SK-N-SH (cell line): ENCODE data around the gene MOV10L1. TPM values are rescaled to one million over a fixed set of nuclear protein-coding genes. Genes with fewer than 3 reads are reported as not detected.

ENCODE experiments used
- CTCF ChIA-PET: fragments of 300-600, 350-600 bp; formaldehyde crosslinking; extraction: SDS; loops from one replicate; lab custom pipeline; 2021; lab: Yijun Ruan, JAX
- POLR2A ChIA-PET: fragments of 350-600 bp; sonication (Branson Sonifier 250); formaldehyde crosslinking; extraction: SDS; loops from one replicate; lab custom pipeline; 2020; ENCODE audit warnings: antibody characterized with exemption, inconsistent platforms; lab: Yijun Ruan, JAX
- DNase-seq: peaks from one replicate; pipeline ENCODE4 v3.0.0; 2012
- H2AFZ ChIP-seq: fragments of 200-600 bp; sonication (generic); 2 replicates; pipeline ENCODE4 v1.8.1; 2016; ENCODE audit warnings: antibody characterized with exemption, mild to moderate bottlenecking, low read depth
- H3F3A ChIP-seq: fragments of 200-600 bp; sonication (generic); replicated peaks from 2 replicates; pipeline ENCODE3; 2016; ENCODE audit warnings: antibody characterized with exemption, mild to moderate bottlenecking; ENCODE audit not compliant: insufficient read depth
- H3K27ac ChIP-seq, 2 experiments: fragments of 200-500 bp in 1 of 2; fragments of 200-600 bp in 1 of 2; sonication (Bioruptor generic) in 1 of 2; sonication (generic), shearing (Covaris generic) in 1 of 2; 2 replicates each; pipeline versions ENCODE4 v1.5.1 to v1.6.1; 2014 to 2016; ENCODE audit warnings: low read depth in 2 of 2, inconsistent platforms in 1 of 2, low read length in 1 of 2, mild to moderate bottlenecking in 1 of 2, mixed read lengths in 1 of 2
- H3K27me3 ChIP-seq: fragments of 200-600 bp; sonication (generic), shearing (Covaris generic); 2 replicates; pipeline ENCODE4 v1.6.1; 2016; ENCODE audit warnings: mixed run types; ENCODE audit not compliant: insufficient read depth
- H3K36me3 ChIP-seq, 2 experiments: fragments of 200-500 bp in 1 of 2; fragments of 200-600 bp in 1 of 2; sonication (Bioruptor generic) in 1 of 2; sonication (generic) in 1 of 2; replicated peaks in 1 of 2; 2 replicates each; pipeline versions ENCODE3 to v1.5.1; 2014 to 2016; ENCODE audit warnings: low read length in 1 of 2, mild to moderate bottlenecking in 1 of 2; ENCODE audit not compliant: insufficient read depth in 2 of 2, control insufficient read depth in 1 of 2
- H3K4me1 ChIP-seq, 2 experiments: fragments of 200-500 bp in 1 of 2; fragments of 200-600 bp in 1 of 2; sonication (Bioruptor generic) in 1 of 2; sonication (generic), shearing (Covaris generic) in 1 of 2; 2 replicates each; pipeline versions ENCODE4 v1.5.1 to v1.6.1; 2014 to 2016; ENCODE audit warnings: low read depth in 1 of 2, low read length in 1 of 2, mixed run types in 1 of 2; ENCODE audit not compliant: insufficient read depth in 2 of 2, control insufficient read depth in 1 of 2
- H3K4me2 ChIP-seq: fragments of 200-600 bp; sonication (generic), shearing (Covaris generic); 2 replicates; pipeline ENCODE4 v1.6.1; 2017; ENCODE audit warnings: mixed run types
- H3K4me3 ChIP-seq, 2 experiments: fragments of 200-500 bp in 1 of 2; fragments of 200-600 bp in 1 of 2; sonication (Bioruptor generic) in 1 of 2; sonication (generic), shearing (Covaris generic) in 1 of 2; 2 replicates each; pipeline versions ENCODE4 v1.5.1 to v1.8.1; 2014 to 2016; ENCODE audit warnings: low read depth in 2 of 2, inconsistent platforms in 1 of 2, low read length in 1 of 2, mild to moderate bottlenecking in 1 of 2, mixed read lengths in 1 of 2, moderate library complexity in 1 of 2
- H3K79me2 ChIP-seq: fragments of 200-600 bp; sonication (generic); 2 replicates; pipeline ENCODE4 v1.8.1; 2017; ENCODE audit warnings: mild to moderate bottlenecking; ENCODE audit not compliant: insufficient read depth
- H3K9ac ChIP-seq: fragments of 200-600 bp; sonication (generic); 2 replicates; pipeline ENCODE4 v1.6.1; 2017; ENCODE audit warnings: mixed run types
- H3K9me2 ChIP-seq: fragments of 200-600 bp; sonication (generic); 2 replicates; pipeline ENCODE4 v1.6.1; 2017; ENCODE audit warnings: mixed run types
- H3K9me3 ChIP-seq: fragments of 200-600 bp; sonication (generic); 2 replicates; pipeline ENCODE4 v1.6.1; 2017; ENCODE audit warnings: mixed run types, mild to moderate bottlenecking, moderate library complexity
- H4K20me1 ChIP-seq: fragments of 200-600 bp; sonication (generic); 2 replicates; pipeline ENCODE4 v1.6.1; 2017; ENCODE audit warnings: mild to moderate bottlenecking, mixed run types; ENCODE audit not compliant: insufficient read depth
- ELF1 ChIP-seq: IDR thresholded peaks from 2 replicates; pipeline ENCODE4 v1.4.0; 2012
- JUND ChIP-seq: IDR thresholded peaks from 2 replicates; pipeline ENCODE4 v1.4.0; 2012
- MXI1 ChIP-seq: IDR thresholded peaks from 2 replicates; pipeline ENCODE4 v1.6.1; 2012; ENCODE audit warnings: mild to moderate bottlenecking, low read depth, low read length, improper control_type of control experiment
- PBX3 ChIP-seq: IDR thresholded peaks from 2 replicates; pipeline ENCODE4; 2012
- POLR2AphosphoS5 ChIP-seq: IDR thresholded peaks from 2 replicates; pipeline ENCODE4 v1.6.1; 2012; ENCODE audit warnings: low read depth, low read length
- REST ChIP-seq: IDR thresholded peaks from 2 replicates; pipeline ENCODE4 v1.6.1; 2012; ENCODE audit warnings: mild to moderate bottlenecking, low read depth, low read length, moderate library complexity
- SMC3 ChIP-seq: IDR thresholded peaks from 2 replicates; pipeline ENCODE4 v1.6.1; 2012; ENCODE audit warnings: low read depth, low read length, improper control_type of control experiment
- TAF1 ChIP-seq: IDR thresholded peaks from 2 replicates; pipeline ENCODE4 v1.6.1; 2012; ENCODE audit warnings: low read depth, mild to moderate bottlenecking, low read length, moderate library complexity, borderline replicate concordance
- YY1 ChIP-seq: IDR thresholded peaks from 2 replicates; pipeline ENCODE4 v1.4.0; 2012; ENCODE audit warnings: low read depth, mild to moderate bottlenecking
- ZBTB33 ChIP-seq: IDR thresholded peaks from 2 replicates; pipeline ENCODE4 v1.4.0; 2012; ENCODE audit warnings: low read depth, borderline replicate concordance
- WGBS: methylation state at CpG from one replicate; pipeline ENCODE4 v1.1.6; 2017; ENCODE audit warnings: low lambda C conversion rate; 5-methylcytosine and 5-hydroxymethylcytosine counted together
- polyA plus RNA-seq, 3 experiments: library from polyadenylated mRNA; depleted of rRNA; stranded (reverse); fragments of >200 nt; gene quantifications; 2 replicates each; pipeline ENCODE4 v1.2.3, GENCODE V29; 2012

The MOV10L1 gene
- polyA plus RNA-seq, 1 of the 3 experiments (the other 2 are of a cell fraction) = 2.1 TPM

GRCh38 chr22:50208430-50208938 is 118.7 kb downstream of the MOV10L1 start (continued):
- TF ChIP-seq MXI1 = no peak
- TF ChIP-seq JUND = no peak
- no peak for TF ChIP-seq YY1
- TF ChIP-seq ZBTB33 = no peak
- no peak for TF ChIP-seq ELF1
- no peak for TF ChIP-seq REST
- no peak for TF ChIP-seq TAF1

- Histone ChIP-seq H3K9me3 (no peaks in the 10 kb centered on the region), H3K4me3 (no peak overlapping the region; a peak in 1 of 4 replicates), H3K79me2 (peaks cover 34% of the 10 kb centered on the region), H3K9ac (no peak overlapping the region), H3K9me2 (no peaks in the 10 kb centered on the region), H3K4me2 (no peak overlapping the region), H3K36me3 (peaks cover 41 to 42% of the 10 kb centered on the region in 2 experiments), H3K27ac (no peak overlapping the region), H3F3A (peaks cover 14% of the 10 kb centered on the region), H3K4me1 (no peaks in the 10 kb centered on the region; a peak in 1 of 4 replicates), H3K27me3 (no peaks in the 10 kb centered on the region), H2AFZ (no peak overlapping the region), H4K20me1 (0 out of 2 replicates have a peak, but pooled peaks cover 16% of the 10 kb centered on the region)
- WGBS = 92% methylated on average over 5 of the region's 31 CpGs
- no peak for TF ChIP-seq PBX3
- no peak for TF ChIP-seq POLR2AphosphoS5
- no peak for TF ChIP-seq SMC3
- no peak for DNase-seq
- ChIA-PET POLR2A (no interaction called here), CTCF (interaction anchor here (0.7 to 3.9 kb wide), 8 partner anchors 9 to 179 kb away, joined by 3 to 52 read pairs (median 4); no protein-coding TSS in a partner anchor)
Observed at GRCh38 chr22:50208939-50209892, 119.4 kb downstream of the MOV10L1 start.
